ENCODE results near the gene APOL1.

The APOL1 gene

DNA sequence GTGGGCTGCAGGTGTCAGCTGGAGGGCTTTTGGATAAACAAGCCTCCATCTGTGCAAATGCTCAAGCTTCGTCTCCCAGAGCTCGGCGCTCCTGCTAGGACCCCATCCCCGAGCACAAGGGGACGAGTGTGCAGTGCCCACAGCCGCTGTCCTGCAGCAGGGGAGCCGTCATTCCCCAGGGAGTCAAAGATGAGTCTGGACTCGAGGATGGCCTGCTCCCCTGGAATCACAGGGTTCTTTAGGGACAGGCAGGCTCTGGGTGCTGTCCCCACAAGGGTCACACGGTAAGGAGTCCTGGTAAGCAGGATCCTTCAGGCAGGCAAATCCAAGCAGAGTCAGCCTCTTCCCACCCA is 50.2 kb downstream of the APOL1 start:
- no peak overlapping the region for H3K27ac ChIP-seq
- TF ChIP-seq, protein P1, sequence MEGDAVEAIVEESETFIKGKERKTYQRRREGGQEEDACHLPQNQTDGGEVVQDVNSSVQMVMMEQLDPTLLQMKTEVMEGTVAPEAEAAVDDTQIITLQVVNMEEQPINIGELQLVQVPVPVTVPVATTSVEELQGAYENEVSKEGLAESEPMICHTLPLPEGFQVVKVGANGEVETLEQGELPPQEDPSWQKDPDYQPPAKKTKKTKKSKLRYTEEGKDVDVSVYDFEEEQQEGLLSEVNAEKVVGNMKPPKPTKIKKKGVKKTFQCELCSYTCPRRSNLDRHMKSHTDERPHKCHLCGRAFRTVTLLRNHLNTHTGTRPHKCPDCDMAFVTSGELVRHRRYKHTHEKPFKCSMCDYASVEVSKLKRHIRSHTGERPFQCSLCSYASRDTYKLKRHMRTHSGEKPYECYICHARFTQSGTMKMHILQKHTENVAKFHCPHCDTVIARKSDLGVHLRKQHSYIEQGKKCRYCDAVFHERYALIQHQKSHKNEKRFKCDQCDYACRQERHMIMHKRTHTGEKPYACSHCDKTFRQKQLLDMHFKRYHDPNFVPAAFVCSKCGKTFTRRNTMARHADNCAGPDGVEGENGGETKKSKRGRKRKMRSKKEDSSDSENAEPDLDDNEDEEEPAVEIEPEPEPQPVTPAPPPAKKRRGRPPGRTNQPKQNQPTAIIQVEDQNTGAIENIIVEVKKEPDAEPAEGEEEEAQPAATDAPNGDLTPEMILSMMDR (IDR thresholded peaks at IDR 0.05), result no peak
- TF ChIP-seq ZFX (IDR thresholded peaks at IDR 0.05; ENCODE audit: borderline replicate concordance), result no peak

GRCh38 chr22:36303874-36304273 is 50.9 kb downstream of the APOL1 start:
- TF ChIP-seq, protein P1 (IDR thresholded peaks at IDR 0.05), result no peak
- no peak for TF ChIP-seq ZFX (IDR thresholded peaks at IDR 0.05; ENCODE audit: borderline replicate concordance)
- no peak overlapping the region for H3K27ac ChIP-seq

DNA sequence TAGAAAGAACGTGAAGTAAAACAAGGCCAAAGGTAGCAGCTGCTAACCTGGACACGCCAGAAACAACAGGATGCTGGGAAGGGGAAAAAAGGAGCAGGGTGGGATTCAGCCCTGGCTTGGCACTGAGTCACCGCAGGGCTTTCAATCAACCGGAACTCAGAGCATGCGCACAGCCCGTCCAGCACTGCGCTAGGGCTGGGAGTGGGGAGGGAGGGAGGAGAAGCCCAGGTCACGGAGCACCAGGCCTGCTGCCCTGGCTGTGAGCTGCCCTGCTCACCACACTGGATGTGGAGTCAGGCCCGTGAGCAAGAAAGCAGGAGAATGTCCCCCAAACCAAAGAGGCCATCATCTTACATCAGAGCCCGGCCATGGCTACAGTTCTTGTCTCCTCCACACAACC is 51.5 kb downstream of the APOL1 start:
- TF ChIP-seq, protein P1 (IDR thresholded peaks at IDR 0.05), result no peak
- no peak for TF ChIP-seq ZFX (IDR thresholded peaks at IDR 0.05; ENCODE audit: borderline replicate concordance)
- H3K27ac ChIP-seq, result no peak overlapping the region

DNA sequence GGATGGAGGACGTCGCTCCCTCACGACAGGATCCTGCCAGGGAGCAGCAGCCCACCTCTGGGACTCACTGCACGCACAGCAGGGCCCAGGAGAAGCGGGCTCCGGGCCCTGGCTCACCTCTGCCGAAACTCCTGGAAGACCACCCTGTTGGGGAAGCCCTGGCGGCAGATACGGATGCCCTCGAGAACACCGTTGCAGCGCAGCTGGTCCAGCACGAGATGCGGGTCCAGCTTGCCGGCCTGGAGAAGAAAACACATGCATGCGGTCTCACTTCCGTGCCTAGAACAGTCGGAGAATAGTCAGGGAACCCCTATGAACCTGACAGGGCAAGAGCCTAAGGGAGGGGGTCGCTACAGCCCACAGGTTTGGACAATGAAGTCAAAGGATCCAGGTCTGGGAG is 52.9 kb downstream of the APOL1 start:
- H3K27ac ChIP-seq, result no peak overlapping the region
- TF ChIP-seq ZFX (IDR thresholded peaks at IDR 0.05; ENCODE audit: borderline replicate concordance), result no peak
- TF ChIP-seq, protein P1 (IDR thresholded peaks at IDR 0.05), result no peak

GRCh38 chr22:36306227-36306626 is 53.3 kb downstream of the APOL1 start:
- no peak overlapping the region for H3K27ac ChIP-seq
- TF ChIP-seq ZFX (IDR thresholded peaks at IDR 0.05; ENCODE audit: borderline replicate concordance), result no peak
- TF ChIP-seq, protein P1 (IDR thresholded peaks at IDR 0.05), result no peak

- TF ChIP-seq ZFX (IDR thresholded peaks at IDR 0.05; ENCODE audit: borderline replicate concordance), result no peak
- TF ChIP-seq, protein P1 (IDR thresholded peaks at IDR 0.05), result no peak
- no peak overlapping the region for H3K27ac ChIP-seq
Observed at GRCh38 chr22:36308880-36309279, 55.9 kb downstream of the APOL1 start.

GRCh38 chr22:36311386-36312085 is 58.6 kb downstream of the APOL1 start:
- TF ChIP-seq, protein P1 (IDR thresholded peaks at IDR 0.05), result no peak
- TF ChIP-seq ZFX (IDR thresholded peaks at IDR 0.05; ENCODE audit: borderline replicate concordance), result no peak

More at GRCh38 chr22:36311386-36312085, 58.6 kb downstream of the APOL1 start:
- H3K27ac ChIP-seq, result no peak overlapping the region

Measured in 22Rv1 (cell line).